Panc1 (cell line): ENCODE measurements around the gene MCTP1. TPM values are rescaled to one million over a fixed set of nuclear protein-coding genes. Genes with fewer than 3 reads are reported as not detected.

Experiments used
- ATAC-seq: fragments of 200-7000 bp; cut with Tn5 transposase; 2 replicates; pipeline ENCODE4 v1.9.1; 2020; ENCODE audit warnings: mild to moderate bottlenecking, moderate library complexity
- BruUV-seq: library from RNA; stranded (reverse); fragments of 400-500 nt; replicated peaks from 2 replicates; lab custom pipeline; 2021; lab: Mats Ljungman, UMichigan
- CTCF ChIA-PET: fragments of 300-600 bp; sonication (Branson Sonifier 250); formaldehyde crosslinking; loops from one replicate; lab custom pipeline; 2022; ENCODE audit warnings: antibody characterized with exemption; lab: Charles Lee
- POLR2A ChIA-PET: fragments of 300-600 bp; sonication (Branson Sonifier 250); formaldehyde crosslinking; loops from one replicate; lab custom pipeline; 2022; ENCODE audit warnings: antibody characterized with exemption; lab: Charles Lee
- DNase-seq: peaks from one replicate; pipeline ENCODE4 v3.0.0-alpha.2; 2010; ENCODE audit warnings: low read depth, low spot score
- H3K27ac ChIP-seq: 2 replicates; pipeline ENCODE4 v1.5.1; 2011; ENCODE audit warnings: mild to moderate bottlenecking, low read length, inconsistent platforms
- H3K27me3 ChIP-seq: fragments of 200-500 bp; sonication (Bioruptor generic); 2 replicates; pipeline ENCODE4 v1.6.0; 2014; ENCODE audit warnings: low read length, inconsistent platforms; ENCODE audit not compliant: control insufficient read depth, insufficient read depth
- H3K36me3 ChIP-seq: fragments of 200-500 bp; sonication (Bioruptor generic); 2 replicates; pipeline ENCODE4 v1.5.1; 2014; ENCODE audit warnings: inconsistent platforms, mild to moderate bottlenecking, low read length, moderate library complexity; ENCODE audit not compliant: control insufficient read depth, insufficient read depth
- H3K4me1 ChIP-seq: 2 replicates; pipeline ENCODE4 v1.5.1; 2011; ENCODE audit warnings: inconsistent platforms, mild to moderate bottlenecking, low read length, moderate library complexity; ENCODE audit not compliant: control insufficient read depth, insufficient read depth
- H3K4me3 ChIP-seq, 2 experiments: 2 replicates each; pipeline ENCODE4 v1.5.1; 2011 to 2012; ENCODE audit warnings: low read depth in 2 of 2, low read length in 2 of 2, mild to moderate bottlenecking in 2 of 2, inconsistent platforms in 1 of 2, moderate library complexity in 1 of 2
- H3K9me3 ChIP-seq: fragments of 200-500 bp; sonication (Bioruptor generic); 2 replicates; pipeline ENCODE4 v1.5.1; 2014; ENCODE audit warnings: low read depth, mild to moderate bottlenecking, inconsistent platforms, low read length, moderate library complexity; ENCODE audit not compliant: control insufficient read depth, insufficient read depth
- CTCF ChIP-seq: fragments of 450-650 bp; IDR thresholded peaks from 2 replicates; pipeline ENCODE4 v1.5.1; 2017; ENCODE audit warnings: mild to moderate bottlenecking
- POLR2AphosphoS5 ChIP-seq: IDR thresholded peaks from 2 replicates; pipeline ENCODE4 v1.6.1; 2012; ENCODE audit warnings: mild to moderate bottlenecking, low read depth, low read length, moderate library complexity
- SIN3A ChIP-seq: IDR thresholded peaks from 2 replicates; pipeline ENCODE4 v1.6.1; 2012; ENCODE audit warnings: low read depth, mild to moderate bottlenecking, low read length, moderate library complexity, borderline replicate concordance; ENCODE audit not compliant: insufficient read depth
- TCF7L2 ChIP-seq: IDR thresholded peaks from 2 replicates; pipeline ENCODE4 v1.6.1; 2011; ENCODE audit warnings: mild to moderate bottlenecking, low read depth, low read length, inconsistent platforms
- in situ Hi-C: cut with HindIII; loops from 2 replicates; pipeline ENCODE4 v1.10.0; 2016; ENCODE audit warnings: low sequenced_read_pairs, low pct_unique_long_range_greater_than_20kb
- intact Hi-C: fragments of 100-400 bp; cut with micrococcal nuclease; formaldehyde crosslinking; loops from one replicate; pipeline ENCODE4 v1.10.0; 2022; ENCODE audit not compliant: unreplicated experiment
- total RNA-seq: library from RNA; stranded (reverse); gene quantifications from one replicate; pipeline ENCODE4 v1.2.1, GENCODE V29; 2021; ENCODE audit not compliant: unreplicated experiment
- TF ChIP-seq, protein P1 (sequence below), 2 experiments: IDR thresholded peaks; 2 replicates each; pipeline ENCODE4 v1.6.1; 2011 to 2012; ENCODE audit warnings: low read depth in 2 of 2, control low read depth in 1 of 2, low read length in 1 of 2, mild to moderate bottlenecking in 1 of 2, moderate library complexity in 1 of 2; ENCODE audit not compliant: insufficient read depth in 1 of 2

MCTP1 gene
- total RNA-seq, 1 experiment from 2014 or later, result 39.8 TPM

GRCh38 chr5:95220381-95220780, 64.5 kb downstream of the MCTP1 start:
- H3K36me3 ChIP-seq, result no peaks in the 10 kb centered on the region
- no peak for ATAC-seq
- H3K27me3 ChIP-seq, result no peaks in the 10 kb centered on the region
- ChIA-PET POLR2A (no interaction called here), CTCF (no interaction called here)
- in situ Hi-C loops, result no loop called here
- no peak overlapping the region for H3K27ac ChIP-seq
- no peak overlapping the region for H3K4me3 ChIP-seq
- H3K4me1 ChIP-seq, result no peaks in the 10 kb centered on the region
- BruUV-seq, result no TSS peak
- DNase-seq, result no peak
- TF ChIP-seq POLR2AphosphoS5 (no peak), TCF7L2 (no peak), SIN3A (no peak), CTCF (no peak)
- intact Hi-C loops, result no loop called here
- no peaks in the 10 kb centered on the region for H3K9me3 ChIP-seq

DNA sequence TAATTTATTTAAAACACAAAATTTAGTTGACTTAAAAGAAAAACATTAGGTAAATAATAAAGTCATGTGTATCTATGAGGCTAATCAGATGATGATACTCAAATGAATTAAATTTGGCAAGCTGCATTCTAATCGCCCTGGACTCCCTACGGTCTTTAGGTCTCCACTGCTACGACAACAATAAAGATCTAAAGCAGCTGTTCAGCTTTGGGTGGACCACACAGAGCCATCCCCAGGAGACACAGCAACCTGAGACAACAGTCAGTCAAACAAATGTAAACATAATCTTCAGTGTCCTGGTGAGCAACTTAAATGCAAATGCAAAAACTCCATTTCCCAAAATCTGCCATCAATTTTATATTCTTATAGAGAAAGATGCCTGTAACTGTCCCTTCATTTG, 65.5 kb downstream of the MCTP1 start:
- TF ChIP-seq, protein P1, sequence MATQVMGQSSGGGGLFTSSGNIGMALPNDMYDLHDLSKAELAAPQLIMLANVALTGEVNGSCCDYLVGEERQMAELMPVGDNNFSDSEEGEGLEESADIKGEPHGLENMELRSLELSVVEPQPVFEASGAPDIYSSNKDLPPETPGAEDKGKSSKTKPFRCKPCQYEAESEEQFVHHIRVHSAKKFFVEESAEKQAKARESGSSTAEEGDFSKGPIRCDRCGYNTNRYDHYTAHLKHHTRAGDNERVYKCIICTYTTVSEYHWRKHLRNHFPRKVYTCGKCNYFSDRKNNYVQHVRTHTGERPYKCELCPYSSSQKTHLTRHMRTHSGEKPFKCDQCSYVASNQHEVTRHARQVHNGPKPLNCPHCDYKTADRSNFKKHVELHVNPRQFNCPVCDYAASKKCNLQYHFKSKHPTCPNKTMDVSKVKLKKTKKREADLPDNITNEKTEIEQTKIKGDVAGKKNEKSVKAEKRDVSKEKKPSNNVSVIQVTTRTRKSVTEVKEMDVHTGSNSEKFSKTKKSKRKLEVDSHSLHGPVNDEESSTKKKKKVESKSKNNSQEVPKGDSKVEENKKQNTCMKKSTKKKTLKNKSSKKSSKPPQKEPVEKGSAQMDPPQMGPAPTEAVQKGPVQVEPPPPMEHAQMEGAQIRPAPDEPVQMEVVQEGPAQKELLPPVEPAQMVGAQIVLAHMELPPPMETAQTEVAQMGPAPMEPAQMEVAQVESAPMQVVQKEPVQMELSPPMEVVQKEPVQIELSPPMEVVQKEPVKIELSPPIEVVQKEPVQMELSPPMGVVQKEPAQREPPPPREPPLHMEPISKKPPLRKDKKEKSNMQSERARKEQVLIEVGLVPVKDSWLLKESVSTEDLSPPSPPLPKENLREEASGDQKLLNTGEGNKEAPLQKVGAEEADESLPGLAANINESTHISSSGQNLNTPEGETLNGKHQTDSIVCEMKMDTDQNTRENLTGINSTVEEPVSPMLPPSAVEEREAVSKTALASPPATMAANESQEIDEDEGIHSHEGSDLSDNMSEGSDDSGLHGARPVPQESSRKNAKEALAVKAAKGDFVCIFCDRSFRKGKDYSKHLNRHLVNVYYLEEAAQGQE (IDR thresholded peaks at IDR 0.05; ENCODE audit: insufficient read depth in 1 of 2, low read depth in 2 of 2, low read length in 1 of 2), result no peak
- TF ChIP-seq POLR2AphosphoS5, result no peak
- no peak for TF ChIP-seq CTCF
- no peak for TF ChIP-seq SIN3A
- ATAC-seq, result no peak
- Histone ChIP-seq H3K4me3 (no peak overlapping the region), H3K4me1 (no peaks in the 10 kb centered on the region), H3K27ac (no peak overlapping the region), H3K36me3 (no peaks in the 10 kb centered on the region), H3K27me3 (no peaks in the 10 kb centered on the region), H3K9me3 (no peaks in the 10 kb centered on the region)
- DNase-seq, result no peak
- intact Hi-C loops, result no loop called here
- BruUV-seq, result no TSS peak
- in situ Hi-C loops, result no loop called here
- ChIA-PET POLR2A (no interaction called here), CTCF (no interaction called here)

DNA sequence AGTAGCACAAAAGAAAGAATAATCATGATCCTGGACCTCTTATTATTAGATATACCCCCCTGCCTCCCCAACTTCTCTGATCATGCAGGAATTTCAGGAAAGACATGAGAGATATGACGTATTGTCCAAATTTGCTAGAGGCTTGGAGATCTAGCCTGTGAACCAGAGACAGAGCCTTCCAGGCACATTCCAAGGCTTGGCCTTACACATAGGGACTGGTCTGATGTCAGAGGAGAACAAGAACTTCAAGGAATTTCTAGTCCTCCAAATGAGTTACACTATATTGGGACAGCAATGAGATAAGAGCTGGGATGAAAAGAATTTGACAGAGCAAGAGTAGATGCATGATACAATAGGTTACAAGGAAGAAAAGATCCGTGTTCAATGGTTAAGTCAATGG, 67.0 kb downstream of the MCTP1 start:
- H3K9me3 ChIP-seq, result no peaks in the 10 kb centered on the region
- H3K27ac ChIP-seq, result no peak overlapping the region
- POLR2A ChIA-PET, result no interaction called here
- ATAC-seq (no peak), DNase-seq (no peak)
- intact Hi-C loops (no loop called here), in situ Hi-C loops (no loop called here)
- no peak overlapping the region for H3K4me3 ChIP-seq
- H3K27me3 ChIP-seq, result no peaks in the 10 kb centered on the region
- CTCF ChIA-PET, result no interaction called here
- no TSS peak for BruUV-seq
- no peaks in the 10 kb centered on the region for H3K4me1 ChIP-seq
- no peak for TF ChIP-seq POLR2AphosphoS5
- no peak for TF ChIP-seq SIN3A
- TF ChIP-seq, protein P1 (IDR thresholded peaks at IDR 0.05; ENCODE audit: insufficient read depth in 1 of 2, low read depth in 2 of 2, low read length in 1 of 2), result no peak
- no peak for TF ChIP-seq TCF7L2
- no peak for TF ChIP-seq CTCF
- H3K36me3 ChIP-seq, result no peaks in the 10 kb centered on the region
